Measurements from ENCODE around the gene SYMPK.

DNA sequence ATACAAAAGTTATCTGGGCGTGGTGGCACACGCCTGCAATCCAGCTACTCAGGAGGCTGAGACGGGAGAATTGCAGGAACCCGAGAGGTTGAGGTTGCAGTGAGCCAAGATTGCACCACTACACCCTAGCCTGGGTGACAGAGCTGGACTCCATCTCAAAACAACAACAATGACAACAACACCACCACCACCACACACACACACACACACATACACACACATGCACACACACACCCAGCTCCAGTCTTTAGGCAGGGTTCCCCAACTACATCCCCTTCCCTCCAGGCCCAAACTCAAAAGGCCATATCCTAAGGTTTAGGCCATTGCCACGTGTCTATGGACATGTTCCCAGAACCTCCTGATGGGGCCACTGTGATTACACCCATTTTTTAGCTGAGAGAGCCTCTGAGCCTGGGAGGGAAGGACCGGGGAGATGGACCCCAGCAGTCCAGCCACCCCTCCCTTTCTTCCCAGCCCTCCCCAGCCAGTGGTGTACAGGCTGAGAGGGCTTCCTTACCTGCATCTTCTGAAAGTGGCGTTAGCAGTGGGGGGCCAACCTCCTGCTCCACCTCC, 61.3 kb downstream of the SYMPK start:
- TF ChIP-seq, protein P1, sequence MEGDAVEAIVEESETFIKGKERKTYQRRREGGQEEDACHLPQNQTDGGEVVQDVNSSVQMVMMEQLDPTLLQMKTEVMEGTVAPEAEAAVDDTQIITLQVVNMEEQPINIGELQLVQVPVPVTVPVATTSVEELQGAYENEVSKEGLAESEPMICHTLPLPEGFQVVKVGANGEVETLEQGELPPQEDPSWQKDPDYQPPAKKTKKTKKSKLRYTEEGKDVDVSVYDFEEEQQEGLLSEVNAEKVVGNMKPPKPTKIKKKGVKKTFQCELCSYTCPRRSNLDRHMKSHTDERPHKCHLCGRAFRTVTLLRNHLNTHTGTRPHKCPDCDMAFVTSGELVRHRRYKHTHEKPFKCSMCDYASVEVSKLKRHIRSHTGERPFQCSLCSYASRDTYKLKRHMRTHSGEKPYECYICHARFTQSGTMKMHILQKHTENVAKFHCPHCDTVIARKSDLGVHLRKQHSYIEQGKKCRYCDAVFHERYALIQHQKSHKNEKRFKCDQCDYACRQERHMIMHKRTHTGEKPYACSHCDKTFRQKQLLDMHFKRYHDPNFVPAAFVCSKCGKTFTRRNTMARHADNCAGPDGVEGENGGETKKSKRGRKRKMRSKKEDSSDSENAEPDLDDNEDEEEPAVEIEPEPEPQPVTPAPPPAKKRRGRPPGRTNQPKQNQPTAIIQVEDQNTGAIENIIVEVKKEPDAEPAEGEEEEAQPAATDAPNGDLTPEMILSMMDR (IDR thresholded peaks at IDR 0.05; ENCODE audit: insufficient read depth, low read length, poor library complexity, severe bottlenecking): no peak
- no peak for TF ChIP-seq EZH2phosphoT487 (conservative IDR thresholded peaks at IDR 0.05; ENCODE audit: low read length)
